CD14-positive monocyte (primary cell): Measurements from ENCODE around the gene GCNT1. TPM values are rescaled to one million over a fixed set of nuclear protein-coding genes. Genes with fewer than 3 reads are reported as not detected.

Experiments used
- DNase-seq, 3 donors: peaks; one replicate each; pipeline ENCODE4 v3.0.0-alpha.2; 2011 to 2022
- H2AFZ ChIP-seq: 2 replicates; pipeline ENCODE4 v1.6.0; 2012; ENCODE audit warnings: mild to moderate bottlenecking, low read depth, low read length, inconsistent platforms; ENCODE audit not compliant: insufficient read depth, poor library complexity, severe bottlenecking
- H3K27ac ChIP-seq, 2 donors: 1 replicate in 1 of 2; 2 replicates in 1 of 2; pipeline ENCODE4 v1.5.1; 2012 to 2013; ENCODE audit warnings: low read length in 2 of 2, control low read depth in 1 of 2, inconsistent platforms in 1 of 2, low read depth in 1 of 2, mild to moderate bottlenecking in 1 of 2
- H3K27me3 ChIP-seq, 2 donors: one replicate each; pipeline versions ENCODE4 v1.6.0 to v1.6.1; 2011 to 2013; ENCODE audit warnings: low read length in 2 of 2; ENCODE audit not compliant: control insufficient read depth in 2 of 2, insufficient read depth in 2 of 2
- H3K36me3 ChIP-seq, 2 donors: replicated peaks in 1 of 2; 1 replicate in 1 of 2; 2 replicates in 1 of 2; pipeline versions ENCODE4 v1.5.1 to v1.6.1; 2012 to 2013; ENCODE audit warnings: low read length in 2 of 2, control low read depth in 1 of 2, inconsistent platforms in 1 of 2, mild to moderate bottlenecking in 1 of 2; ENCODE audit not compliant: insufficient read depth in 2 of 2, control insufficient read depth in 1 of 2
- H3K4me1 ChIP-seq, 2 donors: 1 replicate in 1 of 2; 2 replicates in 1 of 2; pipeline versions ENCODE4 v1.5.1 to v1.6.1; 2012 to 2013; ENCODE audit warnings: low read length in 2 of 2, control low read depth in 1 of 2, inconsistent platforms in 1 of 2, mild to moderate bottlenecking in 1 of 2, moderate library complexity in 1 of 2; ENCODE audit not compliant: insufficient read depth in 2 of 2, control insufficient read depth in 1 of 2
- H3K4me2 ChIP-seq: replicated peaks from 2 replicates; pipeline ENCODE3; 2012; ENCODE audit warnings: low read length, moderate library complexity, mild to moderate bottlenecking; ENCODE audit not compliant: poor library complexity, severe bottlenecking; ENCODE audit errors: extremely low read depth
- H3K4me3 ChIP-seq, 3 experiments: fragments of 200-600 bp in 1 of 3; sonication (generic) in 1 of 3; replicated peaks in 1 of 3; 1 replicate in 2 of 3; 2 replicates in 1 of 3; pipeline ENCODE4 v1.5.1; 2011 to 2013; ENCODE audit warnings: low read length in 3 of 3, mild to moderate bottlenecking in 3 of 3, control low read depth in 2 of 3, low read depth in 2 of 3, inconsistent platforms in 1 of 3, moderate library complexity in 1 of 3
- H3K79me2 ChIP-seq: 2 replicates; pipeline ENCODE4 v1.6.0; 2012; ENCODE audit warnings: mild to moderate bottlenecking, control low read depth, inconsistent platforms, low read length, moderate library complexity; ENCODE audit not compliant: insufficient read depth
- H3K9ac ChIP-seq: 2 replicates; pipeline ENCODE4 v1.6.0; 2017; ENCODE audit warnings: low read length, mild to moderate bottlenecking; ENCODE audit not compliant: insufficient read depth, poor library complexity, severe bottlenecking
- H3K9me3 ChIP-seq, 2 donors: replicated peaks in 1 of 2; 1 replicate in 1 of 2; 2 replicates in 1 of 2; pipeline versions ENCODE4 v1.5.1 to v1.6.1; 2012 to 2013; ENCODE audit warnings: low read length in 2 of 2, control low read depth in 1 of 2; ENCODE audit not compliant: control insufficient read depth in 1 of 2, insufficient read depth in 1 of 2
- H4K20me1 ChIP-seq: 2 replicates; pipeline ENCODE4 v1.6.0; 2012; ENCODE audit warnings: mild to moderate bottlenecking, low read length, control low read depth, moderate library complexity; ENCODE audit not compliant: insufficient read depth
- H3K27ac Mint-ChIP-seq, 7 donors: one replicate each; pipeline ENCODE4 v1.8.0; 2020; ENCODE audit warnings: mild to moderate bottlenecking in 7 of 7, mixed read lengths in 7 of 7, moderate library complexity in 6 of 7, inconsistent platforms in 2 of 7
- H3K27me3 Mint-ChIP-seq, 3 donors: one replicate each; pipeline ENCODE4 v1.8.0; 2021 to 2022; ENCODE audit warnings: low read depth in 3 of 3, mild to moderate bottlenecking in 3 of 3, mixed read lengths in 3 of 3, moderate library complexity in 3 of 3, inconsistent platforms in 1 of 3
- H3K36me3 Mint-ChIP-seq, 2 donors: one replicate each; pipeline ENCODE4 v1.8.0; 2020; ENCODE audit warnings: mixed read lengths in 2 of 2, inconsistent platforms in 1 of 2, mild to moderate bottlenecking in 1 of 2
- H3K4me1 Mint-ChIP-seq: one replicate; pipeline ENCODE4 v1.8.0; 2020; ENCODE audit warnings: mild to moderate bottlenecking, mixed read lengths
- H3K4me3 Mint-ChIP-seq, 2 donors: one replicate each; pipeline ENCODE4 v1.8.0; 2020; ENCODE audit warnings: mild to moderate bottlenecking in 2 of 2, mixed read lengths in 2 of 2, moderate library complexity in 1 of 2
- H3K9me3 Mint-ChIP-seq, 7 donors: one replicate each; pipeline ENCODE4 v1.8.0; 2020 to 2022; ENCODE audit warnings: mixed read lengths in 7 of 7, mild to moderate bottlenecking in 6 of 7, moderate library complexity in 6 of 7, inconsistent platforms in 2 of 7
- WGBS: methylation state at CpG from one replicate; pipeline ENCODE4 v1.1.5; 2013; ENCODE audit warnings: missing lambda C conversion rate; ENCODE audit not compliant: insufficient coverage; 5-methylcytosine and 5-hydroxymethylcytosine counted together
- intact Hi-C, 2 donors: fragments of 100-400 bp; cut with micrococcal nuclease; formaldehyde crosslinking; loops; one replicate each; pipeline versions ENCODE4 v1.15.0 to v1.15.1; 2023
- polyA plus RNA-seq, 3 donors: library from polyadenylated mRNA; depleted of rRNA in 1 of 3; unstranded in 2 of 3; stranded (reverse) in 1 of 3; fragments of 300-500 nt in 2 of 3; fragments of >200 nt in 1 of 3; fragmentation: Illumina TruSeq in 2 of 3; gene quantifications; 1 replicate in 2 of 3; 2 replicates in 1 of 3; pipeline ENCODE4 v1.2.3, GENCODE V29; 2012 to 2021
- TF ChIP-seq, protein P1 (sequence below): fragments of 200-600 bp; IDR thresholded peaks from one replicate; pipeline ENCODE4 v1.8.0; 2022; ENCODE audit warnings: antibody characterized with exemption, mild to moderate bottlenecking

GCNT1 gene
- polyA plus RNA-seq, 3 donors = 8.4 to 15.4 (median 9.3) TPM

GRCh38 chr9:76438841-76439588 is 20.0 kb upstream of the GCNT1 start:
- Histone ChIP-seq H3K4me3 (no peak overlapping the region), H4K20me1 (no peaks in the 10 kb centered on the region), H3K9ac (no peak overlapping the region), H3K27ac (no peak overlapping the region), H2AFZ (no peak overlapping the region), H3K36me3 (no peaks in the 10 kb centered on the region), H3K9me3 (no peaks in the 10 kb centered on the region), H3K4me2 (no peak overlapping the region), H3K27me3 (no peaks in the 10 kb centered on the region), H3K4me1 (no peaks in the 10 kb centered on the region), H3K79me2 (no peaks in the 10 kb centered on the region)
- WGBS = 100% methylated on average over 1 of the region's 6 CpGs
- peaks cover 0 to 11% (median 7%) of the 10 kb centered on the region in 7 donors for H3K9me3 Mint-ChIP-seq
- H3K27me3 Mint-ChIP-seq = peaks cover 0 to 2% (median 0%) of the 10 kb centered on the region in 3 donors
- peaks cover 6% of the 10 kb centered on the region for H3K4me1 Mint-ChIP-seq
- H3K27ac Mint-ChIP-seq = no peak overlapping the region
- intact Hi-C loops = no loop called here
- TF ChIP-seq, protein P1, sequence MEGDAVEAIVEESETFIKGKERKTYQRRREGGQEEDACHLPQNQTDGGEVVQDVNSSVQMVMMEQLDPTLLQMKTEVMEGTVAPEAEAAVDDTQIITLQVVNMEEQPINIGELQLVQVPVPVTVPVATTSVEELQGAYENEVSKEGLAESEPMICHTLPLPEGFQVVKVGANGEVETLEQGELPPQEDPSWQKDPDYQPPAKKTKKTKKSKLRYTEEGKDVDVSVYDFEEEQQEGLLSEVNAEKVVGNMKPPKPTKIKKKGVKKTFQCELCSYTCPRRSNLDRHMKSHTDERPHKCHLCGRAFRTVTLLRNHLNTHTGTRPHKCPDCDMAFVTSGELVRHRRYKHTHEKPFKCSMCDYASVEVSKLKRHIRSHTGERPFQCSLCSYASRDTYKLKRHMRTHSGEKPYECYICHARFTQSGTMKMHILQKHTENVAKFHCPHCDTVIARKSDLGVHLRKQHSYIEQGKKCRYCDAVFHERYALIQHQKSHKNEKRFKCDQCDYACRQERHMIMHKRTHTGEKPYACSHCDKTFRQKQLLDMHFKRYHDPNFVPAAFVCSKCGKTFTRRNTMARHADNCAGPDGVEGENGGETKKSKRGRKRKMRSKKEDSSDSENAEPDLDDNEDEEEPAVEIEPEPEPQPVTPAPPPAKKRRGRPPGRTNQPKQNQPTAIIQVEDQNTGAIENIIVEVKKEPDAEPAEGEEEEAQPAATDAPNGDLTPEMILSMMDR = no peak
- H3K4me3 Mint-ChIP-seq = no peak overlapping the region
- no peaks in the 10 kb centered on the region for H3K36me3 Mint-ChIP-seq
- DNase-seq = no peak

DNA sequence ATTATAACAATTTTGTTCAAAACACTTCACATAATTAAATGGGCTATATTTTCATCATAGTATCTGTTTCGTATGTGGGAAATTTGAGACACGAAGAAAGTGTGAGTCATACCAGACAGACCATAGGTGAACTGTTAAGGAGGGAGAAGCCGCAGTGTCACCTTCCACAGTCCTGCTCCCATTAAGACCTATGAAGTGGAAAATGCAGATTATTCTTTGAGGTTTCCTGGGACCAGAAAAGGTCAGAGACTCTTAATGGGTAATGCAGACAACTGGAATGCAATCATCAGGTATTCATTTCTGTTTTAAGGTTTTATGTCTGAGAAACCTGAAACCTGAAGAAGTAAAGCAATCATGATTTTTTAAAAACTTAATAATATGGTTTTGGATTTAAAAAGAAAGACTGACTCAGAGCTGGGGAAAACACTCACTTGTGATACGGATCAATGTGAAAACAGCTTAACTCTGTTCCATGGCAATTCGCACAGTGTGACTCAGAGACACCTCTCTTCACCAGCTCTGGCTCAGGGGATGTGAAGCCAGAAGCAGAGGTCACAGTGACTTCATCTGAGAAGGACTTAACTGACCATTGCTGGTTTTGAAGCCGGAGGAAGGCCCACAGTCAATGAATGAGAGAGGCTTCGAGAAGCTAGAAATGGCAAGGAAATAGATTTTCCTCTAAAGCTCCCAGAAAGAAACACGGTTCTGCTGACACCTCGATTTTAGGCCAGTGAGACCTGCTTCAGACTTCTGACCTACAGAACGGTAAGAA is 17.2 kb upstream of the GCNT1 start:
- intact Hi-C loops = no loop called here
- H3K4me2 ChIP-seq = no peak overlapping the region
- H3K9ac ChIP-seq = no peak overlapping the region
- Mint-ChIP-seq H3K36me3 (no peaks in the 10 kb centered on the region), H3K27ac (no peak overlapping the region), H3K4me3 (no peak overlapping the region), H3K4me1 (peaks cover 7% of the 10 kb centered on the region), H3K27me3 (peaks cover 0 to 2% (median 0%) of the 10 kb centered on the region in 3 donors), H3K9me3 (peaks cover 0 to 9% (median 3%) of the 10 kb centered on the region in 7 donors)
- no peaks in the 10 kb centered on the region for H3K9me3 ChIP-seq
- no peaks in the 10 kb centered on the region for H3K79me2 ChIP-seq
- no peak for DNase-seq
- no peaks in the 10 kb centered on the region for H4K20me1 ChIP-seq
- TF ChIP-seq, protein P1 = no peak
- H2AFZ ChIP-seq = no peak overlapping the region
- no peak overlapping the region for H3K4me3 ChIP-seq
- no peaks in the 10 kb centered on the region for H3K36me3 ChIP-seq
- H3K27me3 ChIP-seq = no peaks in the 10 kb centered on the region
- no peaks in the 10 kb centered on the region for H3K4me1 ChIP-seq
- WGBS = 95% methylated on average over 6 of the region's 10 CpGs
- no peak overlapping the region for H3K27ac ChIP-seq
